Omental fat pad (tissue), 4 donors: Measurements from ENCODE around the gene CD68. TPM values are rescaled to one million over a fixed set of nuclear protein-coding genes. Genes with fewer than 3 reads are reported as not detected.
A peak's percentile ranks its signal among the peaks of the same experiment; 100 is the strongest.

Experiments
- ATAC-seq: fragments of 150-250 bp; one replicate; pipeline ENCODE4 v1.9.1; 2016; ENCODE audit warnings: mild to moderate bottlenecking, moderate library complexity; ENCODE audit not compliant: low FRiP score
- DNase-seq: peaks from one replicate; pipeline ENCODE4 v3.0.0-alpha.2; 2019; ENCODE audit warnings: low spot score
- small RNA-seq: library from RNA; depleted of rRNA; stranded (forward); fragments of <200 nt; gene quantifications from one replicate; pipeline ENCODE3, GENCODE V24; 2016
- total RNA-seq, 4 donors: library from RNA; depleted of rRNA; stranded (reverse); fragments of >200 nt; gene quantifications; one replicate each; pipeline ENCODE4 v1.1.0, GENCODE V29; 2016
- TF ChIP-seq, protein P1 (sequence below), 3 donors: fragments of 450-650 bp; IDR thresholded peaks; one replicate each; pipeline ENCODE4 v1.5.1; 2016 to 2017; ENCODE audit warnings: antibody characterized with exemption in 3 of 3, mild to moderate bottlenecking in 3 of 3, moderate library complexity in 2 of 3

Gene CD68
- total RNA-seq, 4 donors from 2014 or later, result 99.1 to 321 (median 191) TPM

- ATAC-seq, result peak; percentile 98
- TF ChIP-seq, protein P1, sequence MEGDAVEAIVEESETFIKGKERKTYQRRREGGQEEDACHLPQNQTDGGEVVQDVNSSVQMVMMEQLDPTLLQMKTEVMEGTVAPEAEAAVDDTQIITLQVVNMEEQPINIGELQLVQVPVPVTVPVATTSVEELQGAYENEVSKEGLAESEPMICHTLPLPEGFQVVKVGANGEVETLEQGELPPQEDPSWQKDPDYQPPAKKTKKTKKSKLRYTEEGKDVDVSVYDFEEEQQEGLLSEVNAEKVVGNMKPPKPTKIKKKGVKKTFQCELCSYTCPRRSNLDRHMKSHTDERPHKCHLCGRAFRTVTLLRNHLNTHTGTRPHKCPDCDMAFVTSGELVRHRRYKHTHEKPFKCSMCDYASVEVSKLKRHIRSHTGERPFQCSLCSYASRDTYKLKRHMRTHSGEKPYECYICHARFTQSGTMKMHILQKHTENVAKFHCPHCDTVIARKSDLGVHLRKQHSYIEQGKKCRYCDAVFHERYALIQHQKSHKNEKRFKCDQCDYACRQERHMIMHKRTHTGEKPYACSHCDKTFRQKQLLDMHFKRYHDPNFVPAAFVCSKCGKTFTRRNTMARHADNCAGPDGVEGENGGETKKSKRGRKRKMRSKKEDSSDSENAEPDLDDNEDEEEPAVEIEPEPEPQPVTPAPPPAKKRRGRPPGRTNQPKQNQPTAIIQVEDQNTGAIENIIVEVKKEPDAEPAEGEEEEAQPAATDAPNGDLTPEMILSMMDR (IDR thresholded peaks at IDR 0.05), result no peak
- peak; percentile 79 for DNase-seq
Measured at GRCh38 chr17:7627250-7628121, 48.0 kb downstream of the CD68 start, which contains the start of gene SAT2. TSS of gene SAT2 (minus strand) at chr17:7627821. CDS start at chr17:7627635, 186 bp downstream.

GRCh38 chr17:7629939-7630571 lies 50.6 kb downstream of the CD68 start, which contains the start of gene SHBG:
TSS of gene SHBG (plus strand) at chr17:7630135. CDS start at chr17:7630173, 38 bp downstream.
- ATAC-seq (no peak), DNase-seq (no peak)
- TF ChIP-seq, protein P1 (IDR thresholded peaks at IDR 0.05), result no peak

Small RNA genes lying within 50 kb of the gene (small RNA-seq; reads per million reads assigned to genes)
- not detected for gene CD68
- not detected for gene RF00019
- not detected for gene SNORA48
- not detected for gene SNORD10

Other genes with a start within 250 kb of the CD68 start
- 10 to 100 TPM in 1 of 4 donors, 1 to 10 TPM in 3; 3.3 to 13.1 (median 8.1) TPM for gene ACAP1, start 243.1 kb upstream of the CD68 start, total RNA-seq
- gene KCTD11, start 227.5 kb upstream of the CD68 start, total RNA-seq, result 1 to 10 TPM; 6.7 to 9.9 (median 8.4) TPM
- gene TMEM95, start 224.5 kb upstream of the CD68 start, total RNA-seq, result not detected
- 10 to 100 TPM in 1 of 4 donors, 1 to 10 TPM in 2, under 1 TPM in 1; 0.95 to 13.5 (median 5.2) TPM for gene TNK1, start 198.5 kb upstream of the CD68 start, total RNA-seq
- 10 to 100 TPM; 11.1 to 16.9 (median 16.6) TPM for gene PLSCR3, start 185.1 kb upstream of the CD68 start, total RNA-seq
- gene TMEM256, start 175.5 kb upstream of the CD68 start, total RNA-seq, result 10 to 100 TPM; 45.8 to 98.2 (median 83.2) TPM
- gene NLGN2, start 171.8 kb upstream of the CD68 start, total RNA-seq, result 1 to 10 TPM; 6.1 to 8.8 (median 8.1) TPM
- gene SPEM1, start 159.3 kb upstream of the CD68 start, total RNA-seq, result not detected
- not detected for gene SPEM2, start 154.0 kb upstream of the CD68 start, total RNA-seq
- not detected for gene SPEM3, start 150.8 kb upstream of the CD68 start, total RNA-seq
- gene TMEM102, start 144.2 kb upstream of the CD68 start, total RNA-seq, result 1 to 10 TPM; 4.7 to 8.4 (median 5.1) TPM
- gene FGF11, start 140.1 kb upstream of the CD68 start, total RNA-seq, result 1 to 10 TPM in 3 of 4 donors, under 1 TPM in 1; 0.72 to 1.9 (median 1.7) TPM
- 10 to 100 TPM in 1 of 4 donors, 1 to 10 TPM in 3; 3.0 to 10.9 (median 7.4) TPM for gene CHRNB1, start 134.6 kb upstream of the CD68 start, total RNA-seq
- 10 to 100 TPM; 27.5 to 57.9 (median 38.5) TPM for gene ZBTB4, start 100.0 kb upstream of the CD68 start, total RNA-seq
- gene SLC35G6, start 98.2 kb upstream of the CD68 start, total RNA-seq, result not detected
- 10 to 100 TPM; 57.1 to 99.2 (median 77.1) TPM for gene POLR2A, start 95.3 kb upstream of the CD68 start, total RNA-seq
- gene TNFSF12, start 30.6 kb upstream of the CD68 start, total RNA-seq, result 10 to 100 TPM; 29.2 to 64.5 (median 41.5) TPM
- 10 to 100 TPM; 24.5 to 70.9 (median 48.3) TPM for gene TNFSF13, start 20.9 kb upstream of the CD68 start, total RNA-seq
- 10 to 100 TPM; 48.9 to 66.7 (median 59.0) TPM for gene SENP3, start 17.7 kb upstream of the CD68 start, total RNA-seq
- 100 to 1,000 TPM in 3 of 4 donors, 10 to 100 TPM in 1; 86.5 to 144 (median 122) TPM for gene MPDU1, start 4.2 kb downstream of the CD68 start, total RNA-seq
- gene SOX15, start 10.5 kb downstream of the CD68 start, total RNA-seq, result under 1 TPM in 3 of 4 donors, not detected in 1; 0.56 to 0.95 (median 0.72) TPM
- gene FXR2, start 35.3 kb downstream of the CD68 start, total RNA-seq, result 10 to 100 TPM; 17.8 to 30.3 (median 22.7) TPM
- gene SAT2, start 48.2 kb downstream of the CD68 start, total RNA-seq, result 10 to 100 TPM; 55.5 to 81.3 (median 66.2) TPM
- gene SHBG, start 50.5 kb downstream of the CD68 start, total RNA-seq, result 1 to 10 TPM in 1 of 4 donors, under 1 TPM in 1, not detected in 2; 0.37 to 2.5 TPM
- 1 to 10 TPM in 1 of 4 donors, under 1 TPM in 2, not detected in 1; 0.28 to 1.4 (median 0.48) TPM for gene ATP1B2, start 71.3 kb downstream of the CD68 start, total RNA-seq
- gene TP53, start 107.9 kb downstream of the CD68 start, total RNA-seq, result 10 to 100 TPM; 18.1 to 26.3 (median 19.3) TPM
- gene WRAP53, start 108.8 kb downstream of the CD68 start, total RNA-seq, result 1 to 10 TPM; 3.5 to 6.8 (median 4.3) TPM
- gene EFNB3, start 125.6 kb downstream of the CD68 start, total RNA-seq, result 1 to 10 TPM in 3 of 4 donors, under 1 TPM in 1; 0.47 to 4.3 (median 2.4) TPM
- gene DNAH2, start 138.1 kb downstream of the CD68 start, total RNA-seq, result under 1 TPM; 0.19 to 0.95 (median 0.65) TPM